K562 (cell line): ENCODE results near the gene ARPC1A. TPM values are rescaled to one million over a fixed set of nuclear protein-coding genes. Genes with fewer than 3 reads are reported as not detected.
"Not testable (repeated sequence)": the region's sequence is repeated elsewhere in the genome, so short reads cannot be mapped to it uniquely, and the experiment has no call there.

Source experiments
- ATAC-seq: fragments of 200-7000 bp; cut with Tn5 transposase; 3 replicates; pipeline ENCODE4 v1.9.1; 2020; ENCODE audit warnings: moderate library complexity
- BruUV-seq: library from RNA; stranded (reverse); fragments of 400-500 nt; replicated peaks from 2 replicates; lab custom pipeline; 2021; lab: Mats Ljungman, UMichigan
- CTCF ChIA-PET: fragments of 300-600 bp; formaldehyde crosslinking; extraction: SDS; loops from one replicate; lab custom pipeline; 2021; ENCODE audit warnings: low intra/inter-chr PET ratio; lab: Yijun Ruan, JAX
- POLR2A ChIA-PET: fragments of 300-600, 350-650 bp; sonication (Branson Sonifier 250); formaldehyde crosslinking; extraction: SDS; loops from one replicate; lab custom pipeline; 2021; ENCODE audit warnings: antibody characterized with exemption, inconsistent platforms; lab: Yijun Ruan, JAX
- DNase-seq, 4 experiments: peaks; one replicate each; pipeline versions ENCODE4 v3.0.0 to v3.0.0-alpha.2; 2011 to 2018; ENCODE audit warnings: low spot score in 3 of 4, mixed read lengths in 3 of 4; ENCODE audit errors: extremely low read depth in 1 of 4
- FAIRE-seq: peaks from 2 replicates; lab custom pipeline; 2011; peaks lifted over from hg19 to GRCh38; lab: Jason Lieb, UNC
- H2AFZ ChIP-seq: 2 replicates; pipeline ENCODE4 v1.6.0; 2011; ENCODE audit warnings: low read depth, low read length, control low read depth, inconsistent platforms
- H3K27ac ChIP-seq: fragments of 200-600 bp; 3 replicates; pipeline ENCODE4 v1.8.0; 2011; ENCODE audit warnings: low read depth, mild to moderate bottlenecking, control low read depth, inconsistent platforms, low read length, moderate library complexity, mixed read lengths; ENCODE audit errors: extremely low read depth
- H3K27me3 ChIP-seq, 2 experiments: fragments of 300-600 bp in 1 of 2; 2 replicates in 1 of 2; 3 replicates in 1 of 2; pipeline versions ENCODE4 v1.6.0 to v1.8.0; 2011; ENCODE audit warnings: inconsistent platforms in 2 of 2, low read length in 2 of 2, mild to moderate bottlenecking in 1 of 2, mixed read lengths in 1 of 2, moderate library complexity in 1 of 2; ENCODE audit not compliant: control insufficient read depth in 2 of 2, insufficient read depth in 2 of 2
- H3K36me3 ChIP-seq: fragments of 300-600 bp; 3 replicates; pipeline ENCODE4 v1.8.0; 2011; ENCODE audit warnings: mild to moderate bottlenecking, low read length, inconsistent platforms; ENCODE audit not compliant: control insufficient read depth, insufficient read depth
- H3K4me1 ChIP-seq, 2 experiments: fragments of 200-600 bp in 1 of 2; replicated peaks in 1 of 2; 2 replicates in 1 of 2; 3 replicates in 1 of 2; pipeline versions ENCODE4 v1.5.1 to v1.8.0; 2011; ENCODE audit warnings: inconsistent platforms in 2 of 2, low read length in 2 of 2, mild to moderate bottlenecking in 1 of 2, mixed read lengths in 1 of 2, moderate library complexity in 1 of 2; ENCODE audit not compliant: control insufficient read depth in 2 of 2, insufficient read depth in 2 of 2
- H3K4me2 ChIP-seq: 2 replicates; pipeline ENCODE4 v1.6.1; 2011; ENCODE audit warnings: low read length, control low read depth, inconsistent platforms, mixed read lengths; ENCODE audit not compliant: insufficient read depth
- H3K4me3 ChIP-seq: fragments of 200-600 bp; sonication (generic), shearing (Covaris generic); 2 replicates; pipeline ENCODE4 v1.5.1; 2016; ENCODE audit warnings: control low read depth, inconsistent platforms
- H3K79me2 ChIP-seq: fragments of 200-600 bp; 3 replicates; pipeline ENCODE4 v1.8.0; 2011; ENCODE audit warnings: low read length, inconsistent platforms; ENCODE audit not compliant: control insufficient read depth, insufficient read depth
- H3K9ac ChIP-seq, 2 experiments: 2 replicates each; pipeline versions ENCODE4 v1.6.0 to v1.6.1; 2011; ENCODE audit warnings: low read depth in 2 of 2, low read length in 2 of 2, control low read depth in 1 of 2, inconsistent platforms in 1 of 2, mild to moderate bottlenecking in 1 of 2, mixed read lengths in 1 of 2; ENCODE audit not compliant: insufficient read depth in 1 of 2
- H3K9me1 ChIP-seq: one replicate; pipeline ENCODE4 v1.6.0; 2011; ENCODE audit warnings: inconsistent platforms, mild to moderate bottlenecking, low read length, moderate library complexity; ENCODE audit not compliant: control insufficient read depth, insufficient read depth
- H3K9me3 ChIP-seq: replicated peaks from 2 replicates; pipeline ENCODE4 v1.5.1; 2011; ENCODE audit warnings: low read depth, low read length, inconsistent platforms; ENCODE audit not compliant: control insufficient read depth, insufficient read depth
- H4K20me1 ChIP-seq: replicated peaks from 2 replicates; pipeline ENCODE4 v1.6.1; 2011; ENCODE audit warnings: low read length, inconsistent platforms, mixed read lengths; ENCODE audit not compliant: control insufficient read depth, insufficient read depth
- MAFF ChIP-seq: IDR thresholded peaks from 2 replicates; pipeline ENCODE4 v1.6.1; 2012; ENCODE audit warnings: low read length, improper control_type of control experiment
- MYBL2 ChIP-seq, 2 experiments: fragments of 450-650 bp in 1 of 2; sonication (generic) in 1 of 2; formaldehyde crosslinking in 1 of 2; IDR thresholded peaks; 2 replicates each; pipeline versions ENCODE4 v1.6.1 to v1.8.1; 2017 to 2022; ENCODE audit warnings: borderline replicate concordance in 1 of 2, inconsistent platforms in 1 of 2, low read depth in 1 of 2, mild to moderate bottlenecking in 1 of 2, missing genetic modification reagents in 1 of 2, moderate library complexity in 1 of 2
- PHF21A ChIP-seq: fragments of 450-650 bp; IDR thresholded peaks from 2 replicates; pipeline ENCODE4 v1.6.1; 2017; ENCODE audit warnings: low read depth, borderline replicate concordance
- RBM14 ChIP-seq: fragments of 200-400 bp; formaldehyde crosslinking; IDR thresholded peaks from 2 replicates; pipeline ENCODE4 v1.6.1; 2018; ENCODE audit warnings: low read depth, mild to moderate bottlenecking, low read length, moderate library complexity, borderline replicate concordance; ENCODE audit not compliant: insufficient read depth
- RBM25 ChIP-seq: fragments of 200-400 bp; formaldehyde crosslinking; IDR thresholded peaks from 2 replicates; pipeline ENCODE4 v1.6.1; 2018; ENCODE audit warnings: low read length, low read depth, moderate library complexity; ENCODE audit not compliant: severe bottlenecking
- SP2 ChIP-seq: IDR thresholded peaks from 2 replicates; pipeline ENCODE4 v1.6.1; 2011; ENCODE audit warnings: mild to moderate bottlenecking, low read depth, low read length, moderate library complexity; ENCODE audit not compliant: poor library complexity, severe bottlenecking; ENCODE audit errors: extremely low read depth
- ZKSCAN1 ChIP-seq: fragments of 150-350 bp; IDR thresholded peaks from 2 replicates; pipeline ENCODE4 v1.6.1; 2016; ENCODE audit warnings: low read depth, low read length
- ZNF121 ChIP-seq: sonication (generic); formaldehyde crosslinking; conservative IDR thresholded peaks from 2 replicates; pipeline ENCODE4 v1.8.0; 2022; ENCODE audit warnings: missing genetic modification reagents
- WGBS: fragments of 100-300 bp; shearing (Covaris generic); methylation state at CpG from one replicate; pipeline ENCODE4 v1.1.6; 2016; ENCODE audit warnings: low coverage, mixed read lengths; ENCODE audit not compliant: insufficient coverage; ENCODE audit errors: missing lambda C conversion rate; 5-methylcytosine and 5-hydroxymethylcytosine counted together
- in situ Hi-C: fragments of 300-500 bp; cut with MboI; formaldehyde crosslinking; loops from 4 replicates; pipeline ENCODE4 v1.15.0; 2018; ENCODE audit warnings: inconsistent platforms, mixed read lengths
- intact Hi-C: fragments of 100-400 bp; cut with micrococcal nuclease; formaldehyde crosslinking; loops from 2 replicates; pipeline ENCODE4 v1.14.2; 2022
- polyA plus RNA-seq, 8 experiments: library from polyadenylated mRNA; depleted of rRNA in 4 of 8; stranded (reverse) in 5 of 8; unstranded in 3 of 8; fragments of >200 nt; fragmentation: Nextera tagmentation in 2 of 8; fragmentation: Illumina TruSeq in 1 of 8; extraction: Ambion mirVana in 2 of 8; extraction: Trizol in 1 of 8; gene quantifications; 2 replicates each; pipeline versions ENCODE4 v1.2.1 to v1.2.3, GENCODE V29; 2011 to 2014; ENCODE audit warnings: inconsistent platforms in 1 of 8, missing spikeins in 1 of 8
- total RNA-seq, 7 experiments: library from RNA; depleted of rRNA in 6 of 7; stranded (reverse); fragments of >200 nt in 6 of 7; fragmentation: Illumina TruSeq in 2 of 7; extraction: Trizol in 2 of 7; gene quantifications; 2 replicates each; pipeline versions ENCODE4 v1.2.1 to v1.2.3, GENCODE V29; 2011 to 2021; ENCODE audit warnings: low replicate concordance in 1 of 7
- TF ChIP-seq, protein P1 (sequence below): fragments of 250-450 bp; sonication (Bioruptor Pico); IDR thresholded peaks from 2 replicates; pipeline ENCODE4 v1.4.0; 2020; ENCODE audit warnings: borderline replicate concordance

The ARPC1A gene
- total and polyA plus RNA-seq, 9 of the 15 experiments (the other 6 are each of a cell fraction or from before 2014, with no cell fraction given): 39.5 to 151 (median 86.1) TPM

DNA sequence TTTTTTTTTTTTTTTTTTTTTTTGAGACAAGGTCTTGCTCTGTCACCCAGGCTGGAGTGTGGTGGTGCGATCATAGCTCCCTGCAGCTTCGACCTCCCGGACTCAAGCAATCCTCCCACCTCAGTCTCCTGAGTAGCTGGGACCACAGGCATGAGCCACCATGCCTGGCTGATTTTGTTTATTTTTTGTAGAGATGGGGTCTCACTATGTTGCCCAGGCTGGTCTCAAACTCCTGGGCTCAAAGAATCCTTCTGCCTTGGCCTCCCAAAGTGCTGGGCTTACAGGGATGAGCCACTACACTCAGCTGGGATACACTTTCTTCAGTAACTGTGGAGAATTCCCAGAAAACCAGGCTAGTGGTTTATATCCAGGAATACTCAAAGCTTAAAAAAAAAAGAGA lies 24.9 kb downstream of the ARPC1A start:
- intact Hi-C loops, CTCF ChIA-PET, FAIRE-seq, H3K4me3 ChIP-seq, ATAC-seq, H3K79me2 ChIP-seq, DNase-seq, H3K4me1 ChIP-seq, H3K9ac ChIP-seq: not testable (repeated sequence)
- peaks cover 74% of the 10 kb centered on the region for H3K36me3 ChIP-seq
- POLR2A ChIA-PET: interaction anchor here (2.1 kb wide), 1 partner anchor 11 kb away, joined by 4 read pairs; no protein-coding TSS in a partner anchor
- 100% methylated on average over 2 of the region's 3 CpGs for WGBS
- peak; percentile 66 for TF ChIP-seq ZNF121
- TF ChIP-seq, all 486 proteins: peak for 1; not testable (repeated sequence) for 485
- H3K9me3 ChIP-seq, in situ Hi-C loops, H3K27ac ChIP-seq, H4K20me1 ChIP-seq, H3K4me2 ChIP-seq, H2AFZ ChIP-seq, BruUV-seq, H3K9me1 ChIP-seq, H3K27me3 ChIP-seq: not testable (repeated sequence)

DNA sequence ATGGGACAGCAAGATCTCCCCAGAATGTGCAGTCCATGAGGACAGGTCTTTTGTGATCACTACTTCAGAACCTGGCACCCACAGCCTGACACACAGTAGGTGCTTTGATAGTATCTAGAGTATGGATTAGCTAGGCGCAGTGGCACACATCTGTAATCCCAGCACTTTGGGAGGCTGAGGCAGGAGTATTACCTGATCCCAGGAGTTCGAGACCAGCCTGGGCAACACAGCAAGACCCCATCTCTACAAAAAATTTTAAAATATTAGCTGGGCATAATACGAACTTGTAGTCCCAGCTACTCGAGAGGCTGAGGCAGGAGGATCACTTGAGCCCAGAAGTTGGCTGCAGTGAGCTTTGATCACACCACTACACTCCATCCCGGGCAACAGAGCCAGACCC lies 26.5 kb downstream of the ARPC1A start:
- intact Hi-C loops: no loop called here

More for the DNA sequence above, 26.5 kb downstream of the ARPC1A start:
- ATAC-seq (no peak), FAIRE-seq (no peak), DNase-seq (no peak)
- no peaks in the 10 kb centered on the region for H3K79me2 ChIP-seq
- ChIA-PET CTCF (no interaction called here), POLR2A (interaction anchor here (0.6 to 1.3 kb wide), 2 partner anchors 11 to 67 kb away, joined by 3 to 6 read pairs; no protein-coding TSS in a partner anchor)
- H3K4me3 ChIP-seq: no peak overlapping the region
- BruUV-seq: no TSS peak
- TF ChIP-seq MYBL2 (IDR thresholded peaks at IDR 0.05; ENCODE audit: low read depth) (no peak), MYBL2 (CRISPR knock-in tag; IDR thresholded peaks at IDR 0.05; ENCODE audit: borderline replicate concordance) (no peak), ZKSCAN1 (peak; percentile 89), PHF21A (no peak), MAFF (no peak), RBM25 (peak; percentile 6), RBM14 (no peak), SP2 (no peak), ZNF121 (0 out of 2 replicates have a peak, but pooled peaks have one; percentile 34)
- TF ChIP-seq, protein P1, sequence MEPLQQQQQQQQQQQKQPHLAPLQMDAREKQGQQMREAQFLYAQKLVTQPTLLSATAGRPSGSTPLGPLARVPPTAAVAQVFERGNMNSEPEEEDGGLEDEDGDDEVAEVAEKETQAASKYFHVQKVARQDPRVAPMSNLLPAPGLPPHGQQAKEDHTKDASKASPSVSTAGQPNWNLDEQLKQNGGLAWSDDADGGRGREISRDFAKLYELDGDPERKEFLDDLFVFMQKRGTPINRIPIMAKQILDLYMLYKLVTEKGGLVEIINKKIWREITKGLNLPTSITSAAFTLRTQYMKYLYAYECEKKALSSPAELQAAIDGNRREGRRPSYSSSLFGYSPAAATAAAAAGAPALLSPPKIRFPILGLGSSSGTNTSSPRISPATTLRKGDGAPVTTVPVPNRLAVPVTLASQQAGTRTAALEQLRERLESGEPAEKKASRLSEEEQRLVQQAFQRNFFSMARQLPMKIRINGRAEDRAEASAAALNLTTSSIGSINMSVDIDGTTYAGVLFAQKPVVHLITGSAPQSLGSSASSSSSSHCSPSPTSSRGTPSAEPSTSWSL (CRISPR knock-in tag): no peak
- no peaks in the 10 kb centered on the region for H3K27me3 ChIP-seq
- in situ Hi-C loops: no loop called here
- no peak overlapping the region for H3K4me2 ChIP-seq
- H3K4me1 ChIP-seq: no peaks in the 10 kb centered on the region
- no peak overlapping the region for H3K9ac ChIP-seq
- H3K9me3 ChIP-seq: no peaks in the 10 kb centered on the region
- H4K20me1 ChIP-seq: no peaks in the 10 kb centered on the region
- no peak overlapping the region for H2AFZ ChIP-seq
- WGBS: 93% methylated on average over 5 of the region's 5 CpGs
- no peaks in the 10 kb centered on the region for H3K9me1 ChIP-seq
- peaks cover 73% of the 10 kb centered on the region for H3K36me3 ChIP-seq
- no peak overlapping the region for H3K27ac ChIP-seq
